ENCODE results near the gene TCTN3. TPM values are rescaled to one million over a fixed set of nuclear protein-coding genes. Genes with fewer than 3 reads are reported as not detected.
"Not testable (repeated sequence)": the region's sequence is repeated elsewhere in the genome, so short reads cannot be mapped to it uniquely, and the experiment has no call there.

Gene TCTN3
- polyA plus RNA-seq, 6 donors from 2014 or later: 22.1 to 42.3 (median 35.2) TPM

- DNase-seq; H3K36me3 Mint-ChIP-seq; H3K4me3 Mint-ChIP-seq; H3K27me3 Mint-ChIP-seq; H3K9me3 Mint-ChIP-seq; H3K4me1 Mint-ChIP-seq; ATAC-seq (ENCODE audit: low read depth in 2 of 2); H3K27ac Mint-ChIP-seq: not testable (repeated sequence)
These were observed 21.1 kb downstream of the TCTN3 start for GRCh38 chr10:95672641-95673040.

GRCh38 chr10:95664543-95664942, 29.2 kb downstream of the TCTN3 start:
- Mint-ChIP-seq H3K4me1 (no peaks in the 10 kb centered on the region), H3K4me3 (no peak overlapping the region), H3K36me3 (no peaks in the 10 kb centered on the region), H3K27ac (no peak overlapping the region), H3K9me3 (no peaks in the 10 kb centered on the region), H3K27me3 (no peaks in the 10 kb centered on the region)
- no peak for ATAC-seq (ENCODE audit: low read depth in 2 of 2)
- DNase-seq: no peak

- Mint-ChIP-seq H3K4me3 (peak overlapping the region in 1 of 8 donors; percentile 41), H3K9me3 (no peaks in the 10 kb centered on the region), H3K27ac (peak overlapping the region in 1 of 6 donors; percentile 62), H3K36me3 (no peaks in the 10 kb centered on the region), H3K4me1 (no peaks in the 10 kb centered on the region), H3K27me3 (no peaks in the 10 kb centered on the region)
- no peak for ATAC-seq (ENCODE audit: low read depth in 2 of 2)
- DNase-seq: no peak
These were observed 30.2 kb downstream of the TCTN3 start for GRCh38 chr10:95663496-95663895.

GRCh38 chr10:95661818-95662217, 31.9 kb downstream of the TCTN3 start:
- H3K9me3 Mint-ChIP-seq: no peaks in the 10 kb centered on the region
- no peaks in the 10 kb centered on the region for H3K27me3 Mint-ChIP-seq
- H3K4me3 Mint-ChIP-seq: no peak overlapping the region
- H3K36me3 Mint-ChIP-seq: peaks cover 0 to under 1% of the 10 kb centered on the region in 2 donors
- peaks cover 1 to 7% (median 1%) of the 10 kb centered on the region in 3 donors for H3K4me1 Mint-ChIP-seq
- DNase-seq (no peak), ATAC-seq (ENCODE audit: low read depth in 2 of 2) (no peak)
- peak overlapping the region in 4 of 6 donors; percentile 5 to 44 (median 30) for H3K27ac Mint-ChIP-seq

- Mint-ChIP-seq H3K9me3 (no peaks in the 10 kb centered on the region), H3K4me1 (peaks cover 14 to 17% (median 14%) of the 10 kb centered on the region in 3 donors), H3K27ac (no peak overlapping the region), H3K4me3 (no peak overlapping the region), H3K27me3 (no peaks in the 10 kb centered on the region), H3K36me3 (peaks cover 0 to 7% of the 10 kb centered on the region in 2 donors)
- ATAC-seq (ENCODE audit: low read depth in 2 of 2) (no peak), DNase-seq (no peak)
These were observed 33.4 kb downstream of the TCTN3 start for GRCh38 chr10:95660283-95660682.

GRCh38 chr10:95657250-95657649, 36.5 kb downstream of the TCTN3 start:
- Mint-ChIP-seq H3K9me3 (no peaks in the 10 kb centered on the region), H3K27ac (no peak overlapping the region), H3K36me3 (peaks cover 0 to 7% of the 10 kb centered on the region in 2 donors), H3K4me3 (peak overlapping the region in 7 of 8 donors; percentile 92 to 100 (median 99)), H3K27me3 (no peaks in the 10 kb centered on the region), H3K4me1 (peaks cover 15 to 28% (median 27%) of the 10 kb centered on the region in 3 donors)
- DNase-seq: no peak
- ATAC-seq (ENCODE audit: low read depth in 2 of 2): no peak

- Mint-ChIP-seq H3K27ac (peak within 1 kb of the TSS; percentile 90 to 98 (median 96)), H3K4me3 (peak within 1 kb of the TSS; percentile 92 to 100 (median 100)), H3K36me3 (peaks cover 5 to 13% of the 10 kb centered on the region in 2 donors), H3K27me3 (no peaks in the 10 kb centered on the region), H3K4me1 (peaks cover 17 to 31% (median 28%) of the 10 kb centered on the region in 3 donors), H3K9me3 (peaks cover 0 to 4% (median 1%) of the 10 kb centered on the region in 7 donors)
- ATAC-seq (ENCODE audit: low read depth in 2 of 2) (peak; percentile 84 to 87), DNase-seq (peak; percentile 93)
These were observed 37.2 kb downstream of the TCTN3 start, which contains the start of gene ALDH18A1 for GRCh38 chr10:95656291-95657164. TSS of gene ALDH18A1 (minus strand) at chr10:95656711. CDS start at chr10:95653377, 3,334 bp downstream.

GRCh38 chr10:95655571-95656290, 38.0 kb downstream of the TCTN3 start:
- Mint-ChIP-seq H3K4me1 (peaks cover 19 to 34% (median 28%) of the 10 kb centered on the region in 3 donors), H3K9me3 (peaks cover 3 to 8% (median 6%) of the 10 kb centered on the region in 7 donors), H3K27me3 (no peaks in the 10 kb centered on the region), H3K27ac (peak overlapping the region; percentile 16 to 90 (median 58)), H3K36me3 (peaks cover 11 to 19% of the 10 kb centered on the region in 2 donors), H3K4me3 (peak overlapping the region; percentile 92 to 100 (median 100))
- ATAC-seq (ENCODE audit: low read depth in 2 of 2) (no peak), DNase-seq (no peak)

GRCh38 chr10:95653895-95654294, 39.8 kb downstream of the TCTN3 start:
- no peak for DNase-seq
- Mint-ChIP-seq H3K4me3 (peak overlapping the region in 3 of 8 donors; percentile 6 to 52 (median 11)), H3K36me3 (peaks cover 16 to 19% of the 10 kb centered on the region in 2 donors), H3K27ac (no peak overlapping the region), H3K27me3 (no peaks in the 10 kb centered on the region), H3K4me1 (peaks cover 19 to 34% (median 29%) of the 10 kb centered on the region in 3 donors), H3K9me3 (peaks cover 3 to 8% (median 6%) of the 10 kb centered on the region in 7 donors)
- no peak for ATAC-seq (ENCODE audit: low read depth in 2 of 2)

- no peak for DNase-seq
- H3K36me3 Mint-ChIP-seq: peaks cover 21% of the 10 kb centered on the region in 2 donors
- peaks cover 3 to 8% (median 6%) of the 10 kb centered on the region in 7 donors for H3K9me3 Mint-ChIP-seq
These were observed 42.2 kb downstream of the TCTN3 start for GRCh38 chr10:95651346-95652060.

GRCh38 chr10:95650232-95650631, 43.5 kb downstream of the TCTN3 start:
- DNase-seq: no peak
- peaks cover 17 to 21% of the 10 kb centered on the region in 2 donors for H3K36me3 Mint-ChIP-seq
- no peak for ATAC-seq (ENCODE audit: low read depth in 2 of 2)
- peaks cover 3 to 8% (median 6%) of the 10 kb centered on the region in 7 donors for H3K9me3 Mint-ChIP-seq
- H3K4me1 Mint-ChIP-seq: peaks cover 9 to 20% (median 11%) of the 10 kb centered on the region in 3 donors
- no peak overlapping the region for H3K4me3 Mint-ChIP-seq
- H3K27ac Mint-ChIP-seq: no peak overlapping the region
- no peaks in the 10 kb centered on the region for H3K27me3 Mint-ChIP-seq

More at GRCh38 chr10:95651346-95652060, 42.2 kb downstream of the TCTN3 start:
- no peaks in the 10 kb centered on the region for H3K27me3 Mint-ChIP-seq
- peaks cover 15 to 30% (median 19%) of the 10 kb centered on the region in 3 donors for H3K4me1 Mint-ChIP-seq
- ATAC-seq (ENCODE audit: low read depth in 2 of 2): no peak
- H3K4me3 Mint-ChIP-seq: no peak overlapping the region
- peak overlapping the region in 2 of 6 donors; percentile 4 to 48 for H3K27ac Mint-ChIP-seq

GRCh38 chr10:95648138-95648537, 45.6 kb downstream of the TCTN3 start:
- H3K9me3 Mint-ChIP-seq: peaks cover 3 to 8% (median 6%) of the 10 kb centered on the region in 7 donors
- no peak overlapping the region for H3K4me3 Mint-ChIP-seq
- no peak for ATAC-seq (ENCODE audit: low read depth in 2 of 2)
- DNase-seq: no peak
- no peaks in the 10 kb centered on the region for H3K27me3 Mint-ChIP-seq
- no peak overlapping the region for H3K27ac Mint-ChIP-seq
- peaks cover 4 to 12% (median 8%) of the 10 kb centered on the region in 3 donors for H3K4me1 Mint-ChIP-seq
- peaks cover 17 to 21% of the 10 kb centered on the region in 2 donors for H3K36me3 Mint-ChIP-seq

GRCh38 chr10:95646160-95646559, 47.6 kb downstream of the TCTN3 start:
- DNase-seq: no peak
- ATAC-seq (ENCODE audit: low read depth in 2 of 2): no peak
- no peak overlapping the region for H3K27ac Mint-ChIP-seq
- peaks cover under 1 to 4% (median 1%) of the 10 kb centered on the region in 3 donors for H3K4me1 Mint-ChIP-seq
- H3K27me3 Mint-ChIP-seq: no peaks in the 10 kb centered on the region
- H3K4me3 Mint-ChIP-seq: no peak overlapping the region
- H3K36me3 Mint-ChIP-seq: peaks cover 9 to 22% of the 10 kb centered on the region in 2 donors
- peaks cover 0 to 2% (median under 1%) of the 10 kb centered on the region in 7 donors for H3K9me3 Mint-ChIP-seq
